Keratinocyte (primary cell): ENCODE measurements around the gene ADAMTS15.

Source experiments
- CTCF ChIP-seq, 3 experiments: IDR thresholded peaks in 1 of 3; conservative IDR thresholded peaks in 1 of 3; optimal IDR thresholded peaks in 1 of 3; 2 replicates in 2 of 3; 3 replicates in 1 of 3; pipeline versions ENCODE3 to v1.5.1; 2011; ENCODE audit warnings: low read length in 3 of 3, mild to moderate bottlenecking in 3 of 3, moderate library complexity in 2 of 3, control low read depth in 1 of 3, inconsistent platforms in 1 of 3; ENCODE audit not compliant: insufficient read depth in 2 of 3; ENCODE audit errors: extremely low read depth in 1 of 3
- EZH2 ChIP-seq: IDR thresholded peaks from one replicate; pipeline ENCODE4 v1.6.1; 2012; ENCODE audit warnings: inconsistent platforms, mild to moderate bottlenecking, low read length, moderate library complexity

- TF ChIP-seq EZH2 (no peak), CTCF (optimal IDR thresholded peaks at IDR 0.05 in 1 of 3, IDR thresholded peaks at IDR 0.05 in 1 of 3, conservative IDR thresholded peaks at IDR 0.05 in 1 of 3; ENCODE audit: extremely low read depth in 1 of 3, insufficient read depth in 2 of 3, low read length in 3 of 3) (no peak)
Measured at GRCh38 chr11:130456286-130456685, 7.8 kb downstream of the ADAMTS15 start.
